WERI-Rb-1 (cell line): ENCODE data around the gene RRBP1.

ENCODE experiments used
- DNase-seq: peaks from one replicate; pipeline ENCODE4 v3.0.0-alpha.2; 2020
- H3K27ac ChIP-seq: fragments of 250-450 bp; sonication (Bioruptor Pico); 2 replicates; pipeline ENCODE4 v1.5.1; 2020; ENCODE audit warnings: mild to moderate bottlenecking, moderate library complexity
- H3K27me3 ChIP-seq: fragments of 250-450 bp; sonication (Bioruptor Pico); 2 replicates; pipeline ENCODE4 v1.5.1; 2021; ENCODE audit warnings: mild to moderate bottlenecking, low read depth, moderate library complexity; ENCODE audit not compliant: insufficient read depth, severe bottlenecking
- H3K36me3 ChIP-seq: fragments of 250-450 bp; sonication (Bioruptor Pico); 2 replicates; pipeline ENCODE4 v1.5.1; 2020; ENCODE audit warnings: mild to moderate bottlenecking, moderate library complexity
- H3K4me3 ChIP-seq: 2 replicates; pipeline ENCODE4 v1.5.1; 2011; ENCODE audit warnings: low read depth, mild to moderate bottlenecking, control low read depth, low read length
- H3K9me3 ChIP-seq: fragments of 250-450 bp; sonication (Bioruptor Pico); 2 replicates; pipeline ENCODE4 v1.5.1; 2021; ENCODE audit warnings: mild to moderate bottlenecking, moderate library complexity; ENCODE audit not compliant: severe bottlenecking
- TF ChIP-seq, protein P1 (sequence below): IDR thresholded peaks from 2 replicates; pipeline ENCODE4 v1.5.1; 2011; ENCODE audit warnings: low read depth, mild to moderate bottlenecking, control low read depth, inconsistent platforms, low read length

Gene RRBP1

DNA sequence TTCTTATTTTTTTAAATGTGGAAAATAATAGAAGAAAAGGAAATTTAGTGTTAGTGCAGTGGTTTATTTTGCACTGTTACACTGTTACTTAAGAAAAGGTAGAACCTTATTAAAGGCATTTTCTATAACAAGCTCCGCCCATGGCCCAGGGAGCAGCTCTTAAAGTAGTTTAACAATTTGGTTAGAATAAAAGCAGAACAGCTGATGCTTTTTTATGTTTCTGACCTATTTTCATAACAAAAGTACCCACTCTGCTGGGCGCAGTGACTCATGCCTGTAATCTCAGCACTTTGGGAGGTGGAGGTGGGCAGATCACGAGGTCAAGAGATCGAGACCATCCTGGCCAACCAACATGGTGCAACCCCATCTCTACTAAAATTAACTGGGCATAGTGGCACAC lies 79.5 kb downstream of the RRBP1 start:
- no peak for DNase-seq
- no peak overlapping the region for H3K4me3 ChIP-seq
- H3K27ac ChIP-seq = no peak overlapping the region
- H3K9me3 ChIP-seq = no peaks in the 10 kb centered on the region
- peaks cover 17% of the 10 kb centered on the region for H3K36me3 ChIP-seq
- TF ChIP-seq, protein P1, sequence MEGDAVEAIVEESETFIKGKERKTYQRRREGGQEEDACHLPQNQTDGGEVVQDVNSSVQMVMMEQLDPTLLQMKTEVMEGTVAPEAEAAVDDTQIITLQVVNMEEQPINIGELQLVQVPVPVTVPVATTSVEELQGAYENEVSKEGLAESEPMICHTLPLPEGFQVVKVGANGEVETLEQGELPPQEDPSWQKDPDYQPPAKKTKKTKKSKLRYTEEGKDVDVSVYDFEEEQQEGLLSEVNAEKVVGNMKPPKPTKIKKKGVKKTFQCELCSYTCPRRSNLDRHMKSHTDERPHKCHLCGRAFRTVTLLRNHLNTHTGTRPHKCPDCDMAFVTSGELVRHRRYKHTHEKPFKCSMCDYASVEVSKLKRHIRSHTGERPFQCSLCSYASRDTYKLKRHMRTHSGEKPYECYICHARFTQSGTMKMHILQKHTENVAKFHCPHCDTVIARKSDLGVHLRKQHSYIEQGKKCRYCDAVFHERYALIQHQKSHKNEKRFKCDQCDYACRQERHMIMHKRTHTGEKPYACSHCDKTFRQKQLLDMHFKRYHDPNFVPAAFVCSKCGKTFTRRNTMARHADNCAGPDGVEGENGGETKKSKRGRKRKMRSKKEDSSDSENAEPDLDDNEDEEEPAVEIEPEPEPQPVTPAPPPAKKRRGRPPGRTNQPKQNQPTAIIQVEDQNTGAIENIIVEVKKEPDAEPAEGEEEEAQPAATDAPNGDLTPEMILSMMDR = no peak
- no peaks in the 10 kb centered on the region for H3K27me3 ChIP-seq

DNA sequence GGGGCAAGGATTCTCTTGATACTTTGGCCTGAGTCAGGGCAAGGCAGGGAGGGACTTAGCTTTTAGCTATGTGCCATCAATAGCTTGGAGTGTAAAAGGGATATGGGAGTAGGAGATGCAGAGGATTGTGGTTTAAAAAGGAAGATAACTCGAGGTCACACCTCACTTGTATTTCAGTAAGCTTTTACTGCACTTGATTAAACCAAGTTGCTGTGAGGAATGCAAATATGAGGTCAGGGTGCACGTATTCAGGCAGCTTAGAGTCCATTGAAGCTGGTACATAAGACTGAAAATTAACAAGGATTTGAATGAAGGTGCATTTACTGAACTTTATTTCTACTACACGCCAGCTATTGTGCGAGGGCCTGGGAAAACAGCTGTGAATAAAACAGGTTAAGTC lies 80.1 kb downstream of the RRBP1 start:
- TF ChIP-seq, protein P1 = no peak
- Histone ChIP-seq H3K4me3 (no peak overlapping the region), H3K27me3 (no peaks in the 10 kb centered on the region), H3K27ac (no peak overlapping the region), H3K36me3 (peaks cover 17% of the 10 kb centered on the region), H3K9me3 (no peaks in the 10 kb centered on the region)
- DNase-seq = no peak

DNA sequence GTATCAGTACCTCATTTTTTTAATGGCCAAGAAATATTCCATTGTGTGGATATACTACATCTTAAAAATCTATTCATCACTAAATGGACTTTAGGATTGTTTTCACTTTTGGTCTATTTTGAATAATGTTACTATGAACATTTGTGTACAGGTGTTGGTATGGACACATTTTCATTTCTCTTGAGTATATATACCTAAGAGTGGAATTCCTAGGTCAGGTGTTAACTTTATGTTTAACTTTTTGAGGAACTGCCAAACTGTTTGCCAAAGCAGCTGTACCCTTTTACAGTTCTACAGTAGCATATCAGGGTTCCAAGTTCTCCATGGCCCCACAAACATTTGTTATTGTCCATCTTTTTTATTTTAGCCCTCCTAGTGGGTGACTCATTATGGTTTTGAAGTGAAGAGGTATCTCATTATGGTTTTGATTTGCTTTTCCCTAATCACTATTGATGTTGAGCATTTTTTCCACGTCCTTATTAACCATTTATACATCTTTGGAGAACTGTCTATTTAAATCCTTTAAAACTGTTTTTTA lies 84.0 kb downstream of the RRBP1 start:
- TF ChIP-seq, protein P1 = no peak
- Histone ChIP-seq H3K27ac (no peak overlapping the region), H3K36me3 (peaks cover 7% of the 10 kb centered on the region), H3K27me3 (no peaks in the 10 kb centered on the region), H3K9me3 (no peaks in the 10 kb centered on the region), H3K4me3 (no peak overlapping the region)
- DNase-seq = no peak

- TF ChIP-seq, protein P1 = no peak
- no peak for DNase-seq
- peaks cover 5% of the 10 kb centered on the region; the same call in 1 of the 2 replicates for H3K36me3 ChIP-seq
- H3K4me3 ChIP-seq = no peak overlapping the region
- no peaks in the 10 kb centered on the region for H3K9me3 ChIP-seq
- no peaks in the 10 kb centered on the region for H3K27me3 ChIP-seq
- H3K27ac ChIP-seq = no peak overlapping the region
Observed at GRCh38 chr20:17595856-17596255, 86.2 kb downstream of the RRBP1 start.

GRCh38 chr20:17594443-17594842 lies 87.6 kb downstream of the RRBP1 start:
- no peak for DNase-seq

More at GRCh38 chr20:17594443-17594842, 87.6 kb downstream of the RRBP1 start:
- no peak overlapping the region for H3K4me3 ChIP-seq
- H3K27ac ChIP-seq = no peak overlapping the region
- no peaks in the 10 kb centered on the region for H3K27me3 ChIP-seq
- H3K9me3 ChIP-seq = no peaks in the 10 kb centered on the region
- peaks cover 5% of the 10 kb centered on the region; the same call in 1 of the 2 replicates for H3K36me3 ChIP-seq
- TF ChIP-seq, protein P1 = no peak
